PC-3 (cell line): Measurements from ENCODE around the gene FIZ1. TPM values are rescaled to one million over a fixed set of nuclear protein-coding genes. Genes with fewer than 3 reads are reported as not detected.

ENCODE experiments used
- ATAC-seq: fragments of 200-7000 bp; cut with Tn5 transposase; 2 replicates; pipeline ENCODE4 v1.9.1; 2020; ENCODE audit warnings: mild to moderate bottlenecking, moderate library complexity
- BruUV-seq: library from RNA; stranded (reverse); fragments of 400-500 nt; replicated peaks from 2 replicates; lab custom pipeline; 2021; lab: Mats Ljungman, UMichigan
- CTCF ChIA-PET: fragments of 300-600 bp; sonication (Branson Sonifier 250); formaldehyde crosslinking; loops from one replicate; lab custom pipeline; 2022; ENCODE audit warnings: antibody characterized with exemption; lab: Charles Lee
- POLR2A ChIA-PET: fragments of 300-600 bp; sonication (Branson Sonifier 250); formaldehyde crosslinking; loops from one replicate; lab custom pipeline; 2022; ENCODE audit warnings: antibody characterized with exemption; ENCODE audit not compliant: unreplicated experiment; lab: Charles Lee
- DNase-seq: peaks from one replicate; pipeline ENCODE4 v3.0.0-alpha.2; 2015
- H2AFZ ChIP-seq: fragments of 300-600 bp; sonication (generic); 2 replicates; pipeline ENCODE4 v1.6.0; 2016; ENCODE audit warnings: antibody characterized with exemption, low read length
- H3F3A ChIP-seq: fragments of 300-600 bp; sonication (generic); one replicate; pipeline ENCODE4 v1.6.0; 2017; ENCODE audit warnings: antibody characterized with exemption, low read length, control low read depth, mild to moderate bottlenecking; ENCODE audit not compliant: unreplicated experiment
- H3K27ac ChIP-seq: fragments of 300-600 bp; sonication (generic); 2 replicates; pipeline ENCODE4 v1.5.1; 2016; ENCODE audit warnings: mild to moderate bottlenecking, low read length
- H3K27me3 ChIP-seq: fragments of 300-600 bp; sonication (generic); 2 replicates; pipeline ENCODE4 v1.6.1; 2016; ENCODE audit warnings: low read length, mixed read lengths
- H3K36me3 ChIP-seq: fragments of 300-600 bp; sonication (generic); 2 replicates; pipeline ENCODE4 v1.6.1; 2016; ENCODE audit warnings: low read depth, mixed run types, low read length, mixed read lengths
- H3K4me1 ChIP-seq: fragments of 300-600 bp; sonication (generic); 2 replicates; pipeline ENCODE4 v1.5.1; 2016; ENCODE audit warnings: low read length; ENCODE audit not compliant: insufficient read depth
- H3K4me2 ChIP-seq: fragments of 300-600 bp; sonication (generic); 2 replicates; pipeline ENCODE4 v1.6.0; 2016; ENCODE audit warnings: low read length
- H3K4me3 ChIP-seq: fragments of 300-600 bp; sonication (generic); 2 replicates; pipeline ENCODE4 v1.5.1; 2016; ENCODE audit warnings: mild to moderate bottlenecking, low read length, mixed read lengths
- H3K79me2 ChIP-seq: fragments of 300-600 bp; sonication (generic); 2 replicates; pipeline ENCODE4 v1.6.1; 2017; ENCODE audit warnings: low read length, mixed read lengths
- H3K9ac ChIP-seq: fragments of 300-600 bp; sonication (generic); 2 replicates; pipeline ENCODE4 v1.6.0; 2016; ENCODE audit warnings: mild to moderate bottlenecking, low read length
- H3K9me2 ChIP-seq: fragments of 300-600 bp; sonication (generic); replicated peaks from 2 replicates; pipeline ENCODE4 v1.6.1; 2016; ENCODE audit warnings: mixed run types, low read length, mixed read lengths
- H3K9me3 ChIP-seq: fragments of 300-600 bp; sonication (generic); 2 replicates; pipeline ENCODE4 v1.6.1; 2016; ENCODE audit warnings: low read length, mixed read lengths
- H4K20me1 ChIP-seq: fragments of 300-600 bp; sonication (generic); 2 replicates; pipeline ENCODE4 v1.6.1; 2016; ENCODE audit warnings: low read length, mixed read lengths
- EZH2 ChIP-seq: fragments of 300-600 bp; sonication (generic); IDR thresholded peaks from one replicate; pipeline ENCODE4 v1.6.1; 2017; ENCODE audit warnings: antibody characterized with exemption, mild to moderate bottlenecking, low read length; ENCODE audit not compliant: unreplicated experiment
- EZH2phosphoT487 ChIP-seq: fragments of 300-600 bp; sonication (generic); IDR thresholded peaks from 2 replicates; pipeline ENCODE4 v1.6.1; 2018; ENCODE audit warnings: mild to moderate bottlenecking, antibody characterized with exemption, low read length, borderline replicate concordance
- intact Hi-C: fragments of 100-400 bp; cut with micrococcal nuclease; formaldehyde crosslinking; loops from 2 replicates; pipeline ENCODE4 v1.9.0; 2023
- total RNA-seq: library from RNA; depleted of rRNA; stranded (reverse); fragments of >200 nt; gene quantifications from 2 replicates; pipeline ENCODE4 v1.2.3, GENCODE V29; 2014
- TF ChIP-seq, protein P1 (sequence below): fragments of 300-600 bp; sonication (generic); conservative IDR thresholded peaks from 2 replicates; pipeline ENCODE4 v1.5.1; 2017; ENCODE audit warnings: antibody characterized with exemption, low read depth, mild to moderate bottlenecking, low read length

The FIZ1 gene
- total RNA-seq, 1 experiment from 2014 or later, result 11.7 TPM

DNA sequence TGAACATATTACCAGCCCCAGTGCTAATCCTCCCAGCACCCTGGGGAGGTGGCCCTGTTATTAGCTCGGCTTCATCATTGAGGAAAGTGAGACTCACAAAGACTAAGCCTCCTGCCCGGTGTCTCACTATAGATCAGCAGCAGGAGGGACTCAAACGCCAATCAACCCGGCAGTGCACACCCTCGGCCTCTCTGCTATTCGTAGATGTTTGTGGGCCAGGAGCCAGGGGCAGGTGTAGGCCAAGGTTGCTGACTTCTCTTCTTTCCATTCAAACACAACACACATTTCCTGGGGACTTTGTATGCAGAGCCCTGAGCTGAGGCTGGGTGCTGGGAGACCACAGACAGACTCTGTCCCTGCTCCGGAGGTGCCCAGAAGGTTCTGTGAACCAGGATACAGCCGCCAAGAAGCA is 44.6 kb downstream of the FIZ1 start:
- no peak overlapping the region for H3K27ac ChIP-seq
- intact Hi-C loops, result no loop called here
- no peak overlapping the region for H2AFZ ChIP-seq
- no peaks in the 10 kb centered on the region for H3K27me3 ChIP-seq
- no peaks in the 10 kb centered on the region for H3F3A ChIP-seq
- no peaks in the 10 kb centered on the region for H3K79me2 ChIP-seq
- no peak overlapping the region for H3K4me3 ChIP-seq
- H3K9me3 ChIP-seq, result no peaks in the 10 kb centered on the region
- ATAC-seq (no peak), DNase-seq (no peak)
- POLR2A ChIA-PET, result no interaction called here
- BruUV-seq, result no TSS peak
- no peaks in the 10 kb centered on the region for H4K20me1 ChIP-seq
- no peak overlapping the region for H3K4me2 ChIP-seq
- CTCF ChIA-PET, result no interaction called here
- H3K36me3 ChIP-seq, result no peaks in the 10 kb centered on the region
- peaks cover 9% of the 10 kb centered on the region for H3K4me1 ChIP-seq
- TF ChIP-seq EZH2phosphoT487, result no peak
- TF ChIP-seq EZH2, result no peak
- TF ChIP-seq, protein P1, sequence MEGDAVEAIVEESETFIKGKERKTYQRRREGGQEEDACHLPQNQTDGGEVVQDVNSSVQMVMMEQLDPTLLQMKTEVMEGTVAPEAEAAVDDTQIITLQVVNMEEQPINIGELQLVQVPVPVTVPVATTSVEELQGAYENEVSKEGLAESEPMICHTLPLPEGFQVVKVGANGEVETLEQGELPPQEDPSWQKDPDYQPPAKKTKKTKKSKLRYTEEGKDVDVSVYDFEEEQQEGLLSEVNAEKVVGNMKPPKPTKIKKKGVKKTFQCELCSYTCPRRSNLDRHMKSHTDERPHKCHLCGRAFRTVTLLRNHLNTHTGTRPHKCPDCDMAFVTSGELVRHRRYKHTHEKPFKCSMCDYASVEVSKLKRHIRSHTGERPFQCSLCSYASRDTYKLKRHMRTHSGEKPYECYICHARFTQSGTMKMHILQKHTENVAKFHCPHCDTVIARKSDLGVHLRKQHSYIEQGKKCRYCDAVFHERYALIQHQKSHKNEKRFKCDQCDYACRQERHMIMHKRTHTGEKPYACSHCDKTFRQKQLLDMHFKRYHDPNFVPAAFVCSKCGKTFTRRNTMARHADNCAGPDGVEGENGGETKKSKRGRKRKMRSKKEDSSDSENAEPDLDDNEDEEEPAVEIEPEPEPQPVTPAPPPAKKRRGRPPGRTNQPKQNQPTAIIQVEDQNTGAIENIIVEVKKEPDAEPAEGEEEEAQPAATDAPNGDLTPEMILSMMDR, result no peak
- H3K9ac ChIP-seq, result no peak overlapping the region
- H3K9me2 ChIP-seq, result no peaks in the 10 kb centered on the region

GRCh38 chr19:55554302-55554701 is 45.0 kb downstream of the FIZ1 start:
- CTCF ChIA-PET, result no interaction called here
- DNase-seq (no peak), ATAC-seq (no peak)
- H3K36me3 ChIP-seq, result no peaks in the 10 kb centered on the region
- peaks cover 13% of the 10 kb centered on the region for H3K4me1 ChIP-seq
- intact Hi-C loops, result no loop called here
- TF ChIP-seq EZH2 (no peak), EZH2phosphoT487 (no peak)
- TF ChIP-seq, protein P1, result no peak
- H3K9ac ChIP-seq, result no peak overlapping the region
- no peaks in the 10 kb centered on the region for H3K9me3 ChIP-seq
- no peaks in the 10 kb centered on the region for H4K20me1 ChIP-seq
- H3K27me3 ChIP-seq, result no peaks in the 10 kb centered on the region
- H3K4me3 ChIP-seq, result no peak overlapping the region
- no TSS peak for BruUV-seq
- H3K4me2 ChIP-seq, result no peak overlapping the region
- H3K27ac ChIP-seq, result no peak overlapping the region
- no peaks in the 10 kb centered on the region for H3K79me2 ChIP-seq
- no peaks in the 10 kb centered on the region for H3F3A ChIP-seq
- no peak overlapping the region for H2AFZ ChIP-seq
- POLR2A ChIA-PET, result no interaction called here
- H3K9me2 ChIP-seq, result no peaks in the 10 kb centered on the region

GRCh38 chr19:55553217-55554182 is 45.8 kb downstream of the FIZ1 start:
- Histone ChIP-seq H3K4me1 (peaks cover 17% of the 10 kb centered on the region), H3K36me3 (no peaks in the 10 kb centered on the region), H3K79me2 (no peaks in the 10 kb centered on the region), H3K9me2 (no peaks in the 10 kb centered on the region), H3K9ac (no peak overlapping the region), H3K9me3 (no peaks in the 10 kb centered on the region), H4K20me1 (no peaks in the 10 kb centered on the region), H3K27ac (no peak overlapping the region), H3K27me3 (no peaks in the 10 kb centered on the region), H3K4me3 (no peak overlapping the region), H3K4me2 (no peak overlapping the region), H3F3A (no peaks in the 10 kb centered on the region), H2AFZ (0 out of 2 replicates have a peak overlapping the region, but pooled peaks have one; percentile 16)
- CTCF ChIA-PET, result no interaction called here
- ATAC-seq (peak; percentile 11), DNase-seq (peak; percentile 31)
- no TSS peak for BruUV-seq
- POLR2A ChIA-PET, result no interaction called here
- no peak for TF ChIP-seq EZH2
- TF ChIP-seq, protein P1, result no peak
- TF ChIP-seq EZH2phosphoT487, result no peak
- intact Hi-C loops, result no loop called here
